HG03103 (cell line): ENCODE measurements around the gene SCAPER.
"Not testable (repeated sequence)": the region's sequence is repeated elsewhere in the genome, so short reads cannot be mapped to it uniquely, and the experiment has no call there.

ENCODE experiments used
- ATAC-seq: cut with Tn5 transposase; IDR thresholded peaks from one replicate; pipeline ENCODE4 v1.9.1; 2021; ENCODE audit warnings: low read depth; ENCODE audit not compliant: unreplicated experiment

Gene SCAPER

GRCh38 chr15:76912430-76912829 is 7.3 kb upstream of the SCAPER start:
- no peak for ATAC-seq

- ATAC-seq: no peak
Measured at GRCh38 chr15:76905855-76906254, 715 bp upstream of the SCAPER start.

GRCh38 chr15:76904461-76905012 is 603 bp downstream of the SCAPER start:
- ATAC-seq: no peak

GRCh38 chr15:76903251-76903681 is 1.9 kb downstream of the SCAPER start:
- ATAC-seq: no peak

- no peak for ATAC-seq
Measured at GRCh38 chr15:76901965-76902364, 3.2 kb downstream of the SCAPER start.

- ATAC-seq: not testable (repeated sequence)
Measured at GRCh38 chr15:76899931-76900310, 5.2 kb downstream of the SCAPER start.

GRCh38 chr15:76899176-76899930 is 5.8 kb downstream of the SCAPER start:
- not testable (repeated sequence) for ATAC-seq

- no peak for ATAC-seq
Measured at GRCh38 chr15:76898102-76898501, 7.0 kb downstream of the SCAPER start.

- ATAC-seq: no peak
Measured at GRCh38 chr15:76894174-76894573, 11.0 kb downstream of the SCAPER start.

- ATAC-seq: not testable (repeated sequence)
Measured at GRCh38 chr15:76892836-76893235, 12.3 kb downstream of the SCAPER start.

GRCh38 chr15:76887280-76888141 is 17.6 kb downstream of the SCAPER start:
- ATAC-seq: not testable (repeated sequence)

- ATAC-seq: no peak
Measured at GRCh38 chr15:76885212-76885611, 19.9 kb downstream of the SCAPER start.

- ATAC-seq: no peak
Measured at GRCh38 chr15:76875911-76876310, 29.2 kb downstream of the SCAPER start.

GRCh38 chr15:76873066-76873465 is 32.1 kb downstream of the SCAPER start:
- not testable (repeated sequence) for ATAC-seq

- no peak for ATAC-seq
Measured at GRCh38 chr15:76871930-76872329, 33.2 kb downstream of the SCAPER start.

- no peak for ATAC-seq
Measured at GRCh38 chr15:76868740-76869139, 36.4 kb downstream of the SCAPER start.

- no peak for ATAC-seq
Measured at GRCh38 chr15:76866716-76867321, 38.3 kb downstream of the SCAPER start.

GRCh38 chr15:76866008-76866407 is 39.1 kb downstream of the SCAPER start:
- ATAC-seq: no peak

- ATAC-seq: no peak
Measured at GRCh38 chr15:76865548-76865991, 39.6 kb downstream of the SCAPER start.

- ATAC-seq: no peak
Measured at GRCh38 chr15:76864586-76864985, 40.6 kb downstream of the SCAPER start.

GRCh38 chr15:76863693-76864092 is 41.4 kb downstream of the SCAPER start:
- no peak for ATAC-seq
